Putamen (tissue), 1 donor: ENCODE results near the gene NUMB.

ENCODE experiments used
- DNase-seq: peaks from one replicate; pipeline ENCODE4 v3.0.0-alpha.2; 2016; ENCODE audit warnings: low spot score

The NUMB gene

DNA sequence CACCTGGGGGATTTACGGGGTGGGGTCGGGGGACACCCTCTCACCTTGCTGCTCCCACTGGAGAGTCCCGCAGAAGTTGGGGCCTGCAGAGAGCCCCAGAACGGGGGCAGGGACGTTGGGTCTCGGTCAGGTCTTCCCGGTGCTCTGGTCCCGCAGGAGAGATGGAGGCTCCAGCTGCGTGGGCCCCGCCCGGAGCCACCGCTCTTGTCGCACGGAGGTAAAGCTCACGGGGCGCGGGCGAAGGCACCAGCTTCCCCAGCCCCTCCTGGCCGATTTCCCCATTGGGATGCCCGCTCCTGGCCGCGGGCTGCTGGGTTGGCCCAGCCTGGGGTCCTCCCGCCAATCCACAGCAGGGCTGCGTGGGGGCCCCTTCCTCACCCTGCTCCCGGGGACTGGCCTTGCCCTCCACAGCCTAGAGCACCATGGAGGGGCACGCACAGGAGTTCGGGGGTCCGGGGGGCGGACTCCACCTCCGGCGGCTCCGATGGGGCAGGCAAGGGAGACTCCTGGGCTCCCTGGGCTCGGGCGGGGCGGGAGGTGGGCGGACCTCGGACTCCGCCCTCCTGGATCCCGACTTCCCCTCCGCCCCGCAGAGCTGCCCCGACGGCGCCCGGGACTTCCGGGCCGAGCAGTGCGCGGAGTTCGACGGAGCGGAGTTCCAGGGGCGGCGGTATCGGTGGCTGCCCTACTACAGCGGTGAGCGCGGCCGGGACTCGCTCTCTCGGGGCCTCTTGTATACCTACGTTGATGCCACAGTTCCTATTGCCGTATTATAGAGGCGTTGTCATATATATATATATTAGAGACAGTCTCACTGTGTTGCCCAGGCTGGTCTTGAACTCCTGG is 212.6 kb downstream of the NUMB start:
- no peak for DNase-seq

DNA sequence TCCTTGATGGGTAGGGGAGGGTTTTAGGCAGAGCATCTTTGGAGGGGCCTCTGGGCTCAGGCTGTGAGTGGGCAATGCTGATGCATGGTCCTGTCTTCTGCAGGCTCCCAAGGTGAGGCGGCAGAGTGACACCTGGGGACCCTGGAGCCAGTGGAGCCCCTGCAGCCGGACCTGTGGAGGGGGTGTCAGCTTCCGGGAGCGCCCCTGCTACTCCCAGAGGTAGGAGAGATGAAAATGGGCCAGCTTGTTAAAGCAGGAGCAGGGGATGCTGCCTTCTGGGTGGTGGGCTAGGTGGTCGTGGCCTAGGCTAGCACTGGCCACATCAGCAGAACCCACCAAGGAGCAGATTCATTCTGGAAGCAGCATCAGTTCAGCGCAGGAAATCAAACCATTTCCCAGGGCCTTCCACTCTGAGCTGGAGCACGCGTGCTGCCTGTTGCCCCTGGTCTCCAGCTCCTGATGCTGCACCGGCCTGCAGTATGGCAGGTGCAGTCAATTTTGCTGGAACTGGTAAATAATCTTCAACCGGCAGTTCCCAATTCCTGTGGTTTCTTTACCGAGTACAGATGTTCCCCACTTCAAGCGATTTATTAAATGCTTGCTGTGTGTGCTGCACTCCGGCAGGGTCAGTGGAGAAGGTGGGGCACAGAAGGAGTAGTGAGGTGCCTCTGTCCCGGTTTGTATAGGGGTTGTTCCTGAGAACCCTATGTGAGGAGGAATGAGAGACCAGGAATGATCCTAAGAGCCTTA is 213.6 kb downstream of the NUMB start:
- DNase-seq: no peak

DNA sequence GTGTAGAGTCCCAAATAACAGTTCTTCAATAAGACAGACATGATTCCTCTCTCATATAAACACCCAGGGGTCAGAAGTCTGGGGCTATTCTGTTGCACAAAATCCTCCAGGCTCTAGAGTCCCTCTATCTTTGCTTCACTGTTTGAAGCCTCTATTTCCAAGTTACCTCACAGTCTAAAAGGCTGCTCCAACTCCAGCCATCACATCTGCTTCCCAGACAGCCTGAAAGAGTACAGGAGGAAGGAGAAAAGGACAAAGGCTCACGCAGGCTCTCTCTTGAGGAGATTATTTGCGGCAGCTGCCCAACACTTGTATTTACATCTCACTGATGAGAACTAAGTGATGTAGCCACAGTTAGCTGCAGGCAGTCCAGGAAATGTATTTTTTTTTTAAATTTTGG is 214.6 kb downstream of the NUMB start:
- no peak for DNase-seq

DNA sequence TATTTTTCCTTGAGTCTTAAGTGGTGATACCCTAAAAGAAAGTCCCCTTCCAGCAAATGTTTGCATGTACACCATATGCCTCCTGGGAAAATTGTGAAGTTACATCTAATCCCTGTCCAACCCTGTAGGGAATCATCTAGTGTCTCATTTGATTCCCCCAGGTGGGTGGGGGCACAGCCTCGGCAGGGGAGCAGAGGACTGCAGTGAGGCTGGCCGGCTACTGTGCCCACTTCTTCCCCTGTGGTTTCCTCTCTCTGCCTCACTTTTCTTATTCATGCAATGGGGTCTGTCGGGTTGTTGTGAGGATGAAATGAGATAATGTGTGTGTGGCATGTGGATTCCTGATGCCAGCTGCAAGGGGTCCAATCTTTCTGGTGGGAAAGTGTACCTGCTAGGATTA is 215.0 kb downstream of the NUMB start:
- no peak for DNase-seq

DNA sequence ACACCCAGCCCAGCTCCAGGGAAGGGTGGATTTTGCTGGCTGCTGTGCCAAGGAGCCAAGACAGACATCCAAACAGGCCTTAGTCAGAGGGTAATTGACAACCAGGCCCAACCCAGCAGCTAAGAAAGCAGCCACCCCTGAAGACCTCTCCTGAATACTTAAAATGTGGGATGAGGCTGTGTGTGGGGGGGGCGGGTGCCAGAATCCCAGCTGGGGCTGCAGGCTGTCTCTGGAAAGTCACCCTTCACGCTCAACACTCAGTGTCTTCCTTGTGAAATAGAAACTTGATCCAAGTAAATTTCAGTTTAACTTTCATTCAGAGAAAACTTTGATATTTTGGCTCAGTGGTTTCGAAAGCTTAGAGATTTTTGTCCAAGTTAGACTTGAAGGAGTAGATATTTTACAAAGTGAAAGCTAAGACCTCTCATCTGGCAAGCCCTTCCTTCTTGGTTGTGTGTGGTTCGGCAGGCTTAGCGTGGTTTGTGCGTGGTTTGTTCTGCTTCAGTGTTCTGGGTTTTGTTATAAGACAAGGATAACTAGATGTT is 215.9 kb downstream of the NUMB start:
- DNase-seq: peak; percentile 34

DNA sequence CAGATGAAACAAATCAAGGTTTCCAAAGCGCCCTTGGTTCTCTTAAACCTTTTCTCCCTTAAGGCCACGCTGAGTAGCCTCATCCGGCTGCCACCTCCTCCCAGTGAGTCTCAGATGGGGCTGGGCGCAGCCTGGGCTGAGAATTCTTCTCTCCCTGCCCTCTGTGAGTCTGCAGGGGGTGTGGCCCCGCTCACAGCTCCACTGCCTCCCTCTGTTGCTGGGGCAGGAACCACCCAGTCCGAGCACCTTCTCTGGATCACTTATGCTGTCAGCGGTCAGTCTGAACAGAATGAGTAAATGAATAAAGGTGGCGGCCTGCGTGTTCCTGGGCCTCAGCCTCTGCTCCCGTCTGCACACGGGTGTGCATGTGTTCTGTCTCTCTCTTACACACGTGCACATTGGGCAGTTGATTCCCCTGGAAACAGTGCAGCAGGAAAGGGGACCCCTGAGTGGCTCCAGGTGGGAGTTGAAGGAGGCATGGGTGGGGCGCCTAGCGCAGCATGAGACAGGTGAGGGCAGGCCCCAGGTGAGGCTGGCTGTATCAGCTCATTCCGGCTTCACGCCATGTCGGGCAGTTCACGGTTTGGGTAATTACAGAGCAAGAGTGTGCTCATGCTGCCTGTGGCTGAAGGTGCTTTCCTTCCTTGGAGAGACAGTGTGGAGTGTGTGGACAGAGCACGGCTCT is 216.7 kb downstream of the NUMB start:
- DNase-seq: no peak

DNA sequence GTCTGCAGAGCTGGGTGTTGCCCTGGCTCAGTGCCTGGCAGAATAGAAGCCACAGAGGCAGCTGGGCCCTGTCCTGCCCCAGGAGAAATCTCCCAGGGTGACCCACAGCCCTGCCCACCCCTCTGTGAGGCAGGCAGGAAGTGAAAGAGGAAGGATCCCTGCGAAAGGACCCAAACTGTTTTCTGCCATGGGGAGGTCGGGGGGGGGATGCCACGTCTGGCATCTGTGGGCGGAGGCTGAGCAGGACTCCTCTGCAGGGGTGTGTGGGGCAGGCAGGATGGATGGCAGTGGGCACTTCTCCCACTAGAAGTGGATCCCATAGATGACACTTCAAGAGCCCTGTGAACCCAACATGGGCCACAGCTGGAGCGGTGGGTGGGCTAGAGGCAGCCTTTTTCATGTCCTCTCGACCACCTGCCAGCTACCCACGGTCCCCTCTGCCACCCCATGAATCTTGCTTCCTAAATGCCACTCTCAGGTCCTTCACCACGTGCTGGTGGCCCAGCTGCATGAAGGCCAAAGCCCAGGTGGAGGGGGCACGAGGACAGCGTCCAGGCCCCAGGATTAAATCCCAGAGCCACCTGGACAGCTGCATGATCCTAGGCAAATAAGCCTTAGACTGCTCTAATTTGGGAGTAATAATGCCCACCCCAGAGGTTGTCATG is 217.4 kb downstream of the NUMB start:
- no peak for DNase-seq

DNA sequence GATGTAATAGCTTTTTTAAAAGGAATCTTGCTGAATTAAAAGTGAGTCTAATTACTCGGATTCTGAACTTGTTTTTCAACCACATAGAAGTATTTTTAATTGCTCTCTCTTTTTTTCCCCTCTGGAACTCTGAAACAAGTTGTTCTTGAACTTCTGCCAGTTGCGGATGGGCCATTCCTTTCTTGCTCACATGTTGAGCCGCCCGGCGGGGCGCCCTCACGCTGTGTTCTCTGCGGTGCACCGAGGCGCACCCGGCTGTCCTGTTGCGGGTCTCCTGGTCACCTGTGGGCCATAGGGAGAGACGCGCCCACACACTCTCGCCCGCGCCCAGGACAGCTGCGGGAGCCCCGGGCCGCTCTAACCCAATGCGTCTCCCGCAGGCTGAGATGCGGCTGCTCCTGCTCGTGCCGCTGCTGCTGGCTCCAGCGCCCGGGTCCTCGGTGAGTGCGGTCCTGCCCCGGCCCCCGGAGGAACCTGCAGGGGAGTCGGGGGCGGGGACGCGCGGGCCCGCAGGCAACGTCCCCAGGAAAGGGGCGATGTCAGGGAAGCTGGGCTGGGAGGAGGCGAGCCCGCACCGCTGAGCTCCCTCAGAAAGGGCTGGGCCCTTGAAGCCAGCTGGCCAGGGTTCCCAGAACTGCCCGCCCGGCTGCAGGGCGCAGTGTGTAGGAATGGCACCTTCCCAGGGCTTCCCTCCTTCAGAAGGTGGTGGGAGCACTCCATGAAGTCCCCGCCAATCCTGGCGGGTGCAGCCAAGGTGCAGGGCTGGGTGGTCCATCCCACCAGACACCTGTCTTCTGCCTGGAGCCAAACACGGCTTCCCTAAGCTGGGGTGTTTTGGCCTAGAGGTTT is 218.7 kb downstream of the NUMB start:
- peak; percentile 56 for DNase-seq

DNA sequence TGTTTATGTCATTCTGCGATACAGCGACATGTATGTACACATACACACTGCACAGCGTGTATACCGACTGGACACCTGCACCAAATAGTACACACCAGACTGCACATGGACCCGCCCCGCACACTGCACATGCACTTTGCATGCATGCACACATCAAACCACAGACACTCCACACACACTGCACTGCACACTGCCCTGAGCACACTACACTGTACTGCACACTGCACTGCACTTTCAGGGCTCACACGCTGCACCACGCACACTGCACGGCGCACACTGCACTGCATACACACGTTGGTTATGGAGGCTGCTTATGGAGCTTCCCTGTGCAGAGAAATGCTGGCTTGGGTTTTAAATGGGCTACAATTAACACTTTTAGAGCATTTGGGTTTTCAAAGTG is 219.4 kb downstream of the NUMB start:
- no peak for DNase-seq

DNA sequence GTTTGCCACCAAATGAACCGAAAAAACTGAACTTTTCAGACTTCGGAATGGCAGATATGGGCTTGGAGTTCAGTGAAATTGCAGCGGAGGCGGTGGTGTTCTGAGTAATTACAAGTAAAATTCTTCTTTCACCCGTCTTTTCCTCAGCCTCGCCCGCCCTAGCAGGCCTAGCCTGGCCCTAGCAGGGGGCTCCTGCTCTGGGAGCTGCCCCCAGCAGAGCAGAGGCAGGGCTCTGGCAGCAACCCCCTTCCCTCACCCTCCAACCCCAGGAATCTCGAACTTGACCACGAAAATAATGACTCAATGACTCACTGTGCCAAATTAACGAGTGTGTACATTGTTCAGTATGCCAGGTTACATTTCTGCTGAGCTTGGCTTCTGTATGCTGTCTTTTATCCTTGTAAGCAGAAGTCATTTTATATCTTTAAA is 219.9 kb downstream of the NUMB start:
- DNase-seq: no peak

DNA sequence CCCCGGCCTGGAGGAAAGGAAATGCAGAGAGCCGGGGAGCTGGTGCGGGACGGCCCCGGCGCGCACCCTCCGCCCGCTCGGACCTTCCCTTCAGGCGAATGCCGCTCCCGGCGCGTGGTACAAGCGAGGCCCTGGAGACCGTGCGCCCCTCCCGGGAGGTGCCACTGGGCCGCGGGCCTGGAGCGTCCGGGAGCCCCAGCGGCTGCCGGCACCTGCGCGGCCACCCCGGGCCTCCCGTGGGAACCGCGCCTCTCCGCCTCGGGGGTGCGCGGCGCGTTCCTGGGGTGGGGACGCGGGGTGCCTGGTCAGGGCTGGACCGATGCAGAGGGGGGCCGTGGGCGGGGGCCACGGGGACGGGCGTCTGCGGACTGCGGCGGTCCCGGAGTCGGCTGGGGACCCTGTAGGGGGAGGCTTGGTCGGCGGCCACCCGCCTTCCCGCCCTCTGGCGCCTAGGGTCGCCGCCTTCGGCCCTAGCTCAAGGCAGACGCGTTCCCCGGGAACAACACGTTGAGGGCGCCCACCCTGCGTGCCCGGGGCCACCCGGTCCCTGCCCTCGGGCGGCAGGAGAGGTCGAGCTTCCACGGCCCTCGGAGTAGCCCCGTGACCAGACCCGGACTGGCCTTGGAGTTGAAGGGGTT is 220.4 kb downstream of the NUMB start:
- DNase-seq: no peak

DNA sequence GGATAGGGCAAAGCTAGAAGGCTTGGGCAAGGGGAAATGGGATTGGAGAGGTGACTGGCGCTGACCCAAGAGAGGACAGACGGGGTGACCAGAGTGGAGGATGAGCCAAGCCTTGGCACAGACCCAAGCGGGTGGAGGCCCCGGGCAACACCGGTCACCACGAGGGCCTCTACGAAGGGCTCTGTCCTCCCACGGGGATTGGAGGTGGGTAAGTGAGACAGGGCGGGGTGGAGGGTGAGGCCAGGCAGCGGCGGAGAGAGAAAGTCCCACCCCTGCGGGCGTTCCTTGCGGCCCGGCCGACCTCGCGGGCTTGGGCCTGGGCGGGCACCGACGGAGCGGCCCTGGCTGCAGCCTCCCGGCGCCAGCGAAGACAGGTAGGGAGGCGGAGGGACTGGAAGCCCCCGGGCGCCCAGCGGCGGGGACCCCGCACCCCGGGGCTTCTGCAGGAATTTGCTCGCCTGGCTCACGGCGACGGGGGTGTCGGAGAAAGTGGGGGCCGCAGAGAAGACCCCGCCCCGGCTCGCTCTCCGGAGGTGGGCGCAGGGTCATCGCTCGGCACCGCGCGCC is 221.0 kb downstream of the NUMB start, which contains the start of gene PAPLN:
TSS of gene PAPLN (plus strand) at position 288 of the 567 bp plus-strand sequence. CDS start 2,273 bp downstream, outside the sequence.
- DNase-seq: no peak

DNA sequence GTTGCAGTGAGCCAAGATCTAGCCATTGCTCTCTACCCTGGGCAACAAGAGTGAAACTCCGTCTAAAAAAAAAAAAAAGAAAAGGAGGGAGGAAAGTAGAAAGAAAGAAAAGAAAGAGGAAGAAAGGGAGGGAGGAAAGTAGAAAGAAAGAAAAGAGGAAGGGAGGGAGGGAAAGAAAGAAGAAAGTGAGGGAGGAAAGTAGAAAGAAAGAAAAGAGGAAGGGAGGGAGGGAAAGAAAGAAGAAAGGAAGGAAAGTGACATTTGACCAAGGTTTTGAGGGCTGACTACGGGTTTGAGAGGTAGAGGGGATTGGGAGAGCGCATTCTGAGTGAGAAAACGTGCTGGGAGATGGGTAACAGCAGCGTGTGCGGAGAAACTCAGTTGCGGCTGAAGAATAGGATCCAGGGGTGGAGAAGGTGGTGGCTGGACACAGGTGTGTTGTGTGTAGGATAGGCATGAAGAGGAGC is 221.6 kb downstream of the NUMB start:
- DNase-seq: no peak

DNA sequence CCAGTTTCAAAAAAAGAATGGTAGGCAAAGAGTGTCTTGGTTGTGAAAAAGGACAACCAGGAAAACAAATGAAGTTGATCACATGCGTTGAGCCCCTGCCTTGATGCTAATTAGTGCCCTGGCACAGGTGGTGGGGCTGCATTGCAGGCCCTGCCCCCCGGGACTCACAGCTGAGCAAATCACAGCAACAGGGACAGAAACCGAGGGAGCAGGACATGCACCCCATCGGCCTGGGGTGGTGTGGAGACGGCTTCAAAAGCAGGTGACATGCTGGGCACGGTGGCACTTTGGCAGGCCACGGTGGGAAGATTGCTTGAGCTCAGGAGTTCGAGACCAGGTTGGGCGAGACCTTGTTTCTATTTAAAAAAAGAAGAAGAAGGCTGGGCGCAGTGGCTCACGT is 222.2 kb downstream of the NUMB start:
- no peak for DNase-seq

DNA sequence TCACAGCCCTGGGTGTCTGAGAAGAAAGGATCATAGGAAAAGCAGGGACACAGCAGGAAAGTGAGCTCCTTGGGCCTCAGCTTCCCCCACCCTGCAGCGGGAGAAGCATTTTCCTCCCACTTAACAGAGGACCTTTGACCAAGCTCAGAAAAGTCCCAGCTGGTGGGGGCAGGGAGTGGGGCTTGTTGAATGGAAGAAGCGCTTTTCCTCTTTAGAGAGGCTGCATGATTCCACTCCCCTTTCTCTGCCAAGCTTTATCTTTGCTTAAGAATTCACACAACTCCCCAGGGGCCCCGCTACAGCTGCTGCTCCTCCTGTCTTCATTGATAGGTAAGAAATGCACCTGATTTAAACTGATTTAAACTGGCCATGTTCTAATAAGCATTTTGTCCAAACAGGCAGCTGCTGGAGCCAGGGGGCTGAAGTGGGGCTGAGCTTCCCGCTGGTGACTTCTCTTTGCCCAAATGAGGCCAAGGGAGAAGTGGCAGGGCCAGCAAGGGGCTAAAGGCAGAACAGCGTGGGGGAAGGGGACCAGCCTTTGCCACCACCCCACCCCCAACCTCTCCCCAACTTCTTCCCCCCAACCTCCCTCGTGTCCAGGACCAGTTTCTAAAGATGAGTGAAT is 222.7 kb downstream of the NUMB start:
- no peak for DNase-seq

DNA sequence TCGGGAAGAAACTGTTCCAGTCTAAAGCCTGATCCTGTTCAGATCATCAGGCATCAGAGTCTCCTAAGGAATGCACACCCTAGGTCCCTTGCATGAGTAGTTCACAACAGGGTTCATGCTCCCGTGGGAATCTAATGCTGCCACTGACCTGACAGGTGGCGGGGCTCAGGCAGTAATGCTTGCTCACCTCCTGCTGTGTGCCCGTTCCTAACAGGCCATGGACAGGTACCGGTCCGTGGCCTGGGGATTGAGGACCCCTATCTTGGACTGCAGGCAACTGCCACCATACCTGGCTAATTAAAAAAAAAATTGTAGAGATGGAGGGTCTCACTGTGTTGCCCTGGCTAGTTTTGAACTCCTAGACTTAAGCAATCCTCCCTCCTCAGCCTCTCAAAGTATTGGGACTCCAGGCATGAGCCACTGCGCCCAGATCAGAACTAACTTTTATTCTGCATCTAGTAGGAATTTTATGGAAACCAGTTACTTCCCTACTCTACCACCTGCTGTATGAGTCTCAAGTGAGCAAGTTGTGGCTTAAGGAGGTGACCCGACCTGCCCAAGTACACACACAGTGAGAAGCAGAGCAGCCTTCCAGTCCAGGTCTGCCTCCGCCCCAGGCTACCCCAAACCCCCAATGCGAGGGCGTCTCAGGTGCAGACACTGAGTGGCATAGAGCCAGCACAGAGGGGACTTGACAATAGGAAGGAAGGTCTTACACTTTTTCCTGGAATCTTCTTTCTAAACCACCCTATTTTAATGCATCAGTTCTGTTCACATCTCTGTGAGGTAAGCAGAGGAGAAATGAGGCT is 223.6 kb downstream of the NUMB start:
- no peak for DNase-seq

DNA sequence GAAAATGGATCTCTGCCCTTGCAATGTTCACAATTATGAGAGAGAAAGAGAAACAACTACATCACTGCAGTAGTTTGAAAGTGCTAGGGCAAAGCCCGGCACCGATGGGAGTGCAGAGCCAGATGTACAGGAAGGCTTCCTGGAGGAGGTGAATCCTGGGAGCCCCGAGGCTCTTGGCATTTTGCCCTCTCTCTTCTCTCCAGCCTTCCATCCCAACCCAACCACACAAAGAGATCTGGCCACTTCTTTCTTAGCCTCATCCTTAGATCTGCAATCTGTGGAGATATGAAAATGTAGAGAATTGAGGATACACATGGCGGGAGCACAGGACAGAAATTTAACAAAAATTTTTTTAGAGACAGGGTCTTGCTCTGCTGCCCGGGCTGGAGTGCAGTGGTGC is 224.3 kb downstream of the NUMB start:
- no peak for DNase-seq

DNA sequence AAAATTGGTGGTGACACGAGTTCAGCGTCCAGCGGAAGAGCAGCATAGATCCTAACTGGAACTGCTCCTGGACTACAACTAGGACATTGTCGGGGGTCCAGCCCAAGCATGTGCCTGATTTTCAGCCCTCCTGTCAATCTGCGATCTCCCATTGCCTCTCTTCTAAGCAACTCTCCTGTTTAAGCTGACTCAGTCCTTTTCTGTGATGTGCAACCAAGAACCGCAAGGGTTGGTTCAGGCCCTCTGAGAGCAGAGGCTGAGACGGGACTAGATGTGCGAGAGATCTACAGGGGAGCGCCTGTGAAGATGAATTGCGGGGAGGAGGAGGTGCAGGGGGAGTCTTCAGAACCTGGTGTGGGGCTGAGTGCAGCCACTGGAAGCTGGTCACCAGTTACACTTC is 224.8 kb downstream of the NUMB start:
- DNase-seq: no peak

DNA sequence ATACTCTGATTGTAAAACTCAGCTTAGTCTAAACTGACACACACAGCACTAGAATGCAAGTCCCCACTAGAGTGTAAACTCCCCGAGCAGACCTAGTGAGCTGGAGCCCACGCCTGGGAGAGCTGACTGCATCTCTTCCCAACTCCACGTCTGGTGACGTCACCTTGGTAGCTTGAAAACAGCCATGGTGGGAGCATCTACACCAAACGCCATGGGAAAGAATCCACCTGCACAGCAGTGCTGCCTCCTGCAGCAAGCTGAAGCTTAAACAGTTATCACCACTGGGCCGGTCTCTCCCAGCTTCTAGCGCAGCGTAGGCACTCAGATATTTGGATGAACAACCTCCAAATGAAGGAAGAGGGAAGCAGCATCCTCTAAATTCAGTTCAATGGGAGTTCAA is 225.4 kb downstream of the NUMB start:
- no peak for DNase-seq
